ENCODE measurements around the gene ADAMTSL5.
"Not testable (repeated sequence)": the region's sequence is repeated elsewhere in the genome, so short reads cannot be mapped to it uniquely, and the experiment has no call there.

Gene ADAMTSL5

DNA sequence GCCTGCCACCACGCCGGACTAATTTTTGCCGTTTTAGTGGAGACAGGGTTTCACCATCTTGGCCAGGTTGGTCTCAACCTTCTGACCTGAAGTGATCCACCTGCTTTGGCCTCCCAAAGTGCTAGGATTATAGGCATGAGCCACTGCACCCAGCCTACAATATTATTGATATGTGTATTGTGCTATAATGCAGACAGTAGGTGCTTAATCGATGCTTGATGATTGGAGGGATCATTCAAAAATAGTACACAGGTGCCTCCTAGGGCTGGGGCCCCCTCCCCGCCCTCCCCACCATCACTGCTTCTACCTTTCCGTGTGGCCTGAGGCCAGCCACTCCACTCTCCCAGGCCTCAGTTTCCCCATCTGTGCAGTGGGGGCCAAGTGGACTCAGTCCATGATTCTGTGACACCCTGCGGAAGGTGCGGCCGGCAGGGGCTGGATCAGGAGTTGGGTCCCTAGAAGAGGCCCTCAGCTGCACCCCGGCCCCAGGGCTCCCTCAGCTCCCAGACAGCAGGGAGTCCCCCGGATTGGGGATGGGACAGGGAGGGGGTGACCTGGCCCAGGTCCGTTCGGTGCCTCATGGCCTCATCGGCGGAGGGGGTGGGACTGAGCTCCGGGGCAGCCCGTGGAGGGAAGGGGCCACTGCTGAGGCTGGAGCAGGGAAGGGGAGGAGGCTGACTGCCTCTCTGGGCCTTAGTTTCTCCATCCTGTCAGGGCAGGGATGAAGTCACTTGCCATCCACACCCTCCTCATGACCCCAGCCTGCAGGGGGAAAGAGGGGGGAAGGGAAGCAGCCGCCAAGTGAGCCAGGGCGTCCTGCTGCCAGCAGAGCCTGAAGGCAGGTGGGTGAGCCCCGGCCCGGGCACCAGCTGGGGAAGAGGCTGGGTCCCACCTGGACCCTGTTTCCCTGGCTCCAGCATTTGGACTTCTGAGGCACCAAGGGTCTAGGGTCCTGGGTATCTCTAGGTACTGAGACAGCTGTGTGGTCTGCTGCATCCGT is 1.2 kb downstream of the ADAMTSL5 start:
- DNase-seq = no peak

DNA sequence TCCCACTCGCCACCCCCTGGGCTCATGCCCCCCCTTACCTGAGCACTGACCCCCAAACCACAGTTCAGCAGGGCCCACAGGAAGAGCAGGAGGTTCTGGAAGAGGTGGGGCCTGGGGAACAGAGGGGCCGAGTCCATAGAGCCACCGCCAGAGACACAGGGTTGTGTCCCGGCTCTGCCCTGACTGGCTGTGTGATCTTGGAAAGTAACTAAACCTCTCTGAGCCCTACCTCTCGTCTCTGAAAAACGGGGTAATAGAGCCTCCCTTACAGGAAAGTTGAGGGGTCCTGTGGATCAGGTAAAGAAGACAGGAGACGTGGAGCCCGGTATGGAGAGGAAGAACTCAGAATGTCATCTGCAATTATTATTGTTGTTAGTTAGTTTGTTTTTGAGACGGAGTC is 2.0 kb downstream of the ADAMTSL5 start:
- no peak for DNase-seq

DNA sequence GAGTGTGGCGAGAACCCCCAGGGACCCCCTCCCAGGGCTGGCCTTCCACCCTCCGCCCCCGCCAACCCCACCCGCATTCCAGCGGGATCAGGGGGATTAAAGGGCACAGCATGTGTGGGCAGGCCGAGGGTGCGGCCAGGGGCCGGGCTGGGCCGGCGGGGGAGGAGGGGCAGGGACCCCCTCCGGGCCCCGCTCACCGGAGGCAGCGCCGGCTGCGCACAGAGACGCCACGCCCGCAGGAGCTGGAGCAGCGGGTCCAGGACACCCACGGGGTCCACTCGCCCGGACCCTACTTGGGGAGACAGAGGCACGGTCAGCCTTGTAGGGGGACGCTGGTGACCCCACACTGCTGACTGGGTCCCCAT is 2.4 kb downstream of the ADAMTSL5 start:
- no peak for DNase-seq

DNA sequence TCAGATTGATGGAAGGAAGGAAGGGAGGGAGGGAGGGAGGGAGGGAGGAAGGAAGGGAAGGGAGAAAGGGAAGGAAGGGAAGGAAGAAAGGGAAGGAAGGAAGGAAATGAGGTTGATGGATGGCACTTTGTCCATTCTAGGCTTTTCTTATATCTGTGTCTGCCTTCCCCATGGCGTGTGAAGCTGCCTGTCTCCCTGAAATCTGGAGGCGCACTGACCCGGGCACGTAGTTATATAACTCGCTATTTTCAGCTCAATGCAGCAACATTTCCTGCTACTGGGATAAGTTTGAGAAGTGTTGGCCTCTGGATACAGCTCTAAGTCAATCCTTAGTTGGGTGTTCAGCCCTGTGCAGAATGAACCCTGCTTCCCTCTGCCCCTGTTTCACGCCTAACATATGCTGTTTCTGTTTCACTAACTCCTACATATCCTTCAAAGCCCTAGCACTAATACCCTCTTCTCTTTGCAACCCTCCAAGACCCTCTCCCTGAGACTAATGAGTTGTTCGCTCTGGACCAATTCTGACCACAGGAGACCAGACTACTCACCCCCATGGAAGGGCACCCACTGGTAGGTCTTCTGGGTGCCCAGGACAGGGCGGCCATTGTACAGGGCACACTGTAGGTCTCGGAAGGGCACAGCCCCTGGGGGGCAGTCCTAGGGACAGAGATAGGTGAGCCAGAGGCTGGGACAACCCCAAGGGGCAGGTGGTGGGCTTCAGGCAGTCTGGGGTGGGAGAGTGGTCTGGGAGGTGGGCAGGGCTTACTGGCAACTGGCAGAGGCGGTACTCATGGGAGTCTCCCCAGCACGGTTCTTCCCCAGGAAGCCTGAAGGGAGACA is 3.0 kb downstream of the ADAMTSL5 start:
- DNase-seq = no peak

DNA sequence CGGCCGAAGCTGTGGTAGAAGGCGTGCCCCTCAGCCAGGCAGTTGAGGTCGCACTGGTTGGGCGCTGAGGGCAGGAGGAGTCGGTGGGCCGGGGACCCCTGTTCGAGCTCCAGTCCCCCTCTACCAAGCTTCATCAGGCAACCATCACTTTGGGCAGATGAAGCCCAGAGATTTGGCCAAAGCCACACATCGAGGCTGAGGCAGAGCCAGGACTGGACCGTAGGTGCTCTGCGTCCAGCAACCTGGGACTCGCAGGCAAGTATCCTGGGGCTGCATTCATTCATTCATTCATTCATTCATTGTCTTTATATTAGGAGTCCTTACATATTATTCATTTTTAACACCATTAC is 4.3 kb downstream of the ADAMTSL5 start:
- DNase-seq = no peak

DNA sequence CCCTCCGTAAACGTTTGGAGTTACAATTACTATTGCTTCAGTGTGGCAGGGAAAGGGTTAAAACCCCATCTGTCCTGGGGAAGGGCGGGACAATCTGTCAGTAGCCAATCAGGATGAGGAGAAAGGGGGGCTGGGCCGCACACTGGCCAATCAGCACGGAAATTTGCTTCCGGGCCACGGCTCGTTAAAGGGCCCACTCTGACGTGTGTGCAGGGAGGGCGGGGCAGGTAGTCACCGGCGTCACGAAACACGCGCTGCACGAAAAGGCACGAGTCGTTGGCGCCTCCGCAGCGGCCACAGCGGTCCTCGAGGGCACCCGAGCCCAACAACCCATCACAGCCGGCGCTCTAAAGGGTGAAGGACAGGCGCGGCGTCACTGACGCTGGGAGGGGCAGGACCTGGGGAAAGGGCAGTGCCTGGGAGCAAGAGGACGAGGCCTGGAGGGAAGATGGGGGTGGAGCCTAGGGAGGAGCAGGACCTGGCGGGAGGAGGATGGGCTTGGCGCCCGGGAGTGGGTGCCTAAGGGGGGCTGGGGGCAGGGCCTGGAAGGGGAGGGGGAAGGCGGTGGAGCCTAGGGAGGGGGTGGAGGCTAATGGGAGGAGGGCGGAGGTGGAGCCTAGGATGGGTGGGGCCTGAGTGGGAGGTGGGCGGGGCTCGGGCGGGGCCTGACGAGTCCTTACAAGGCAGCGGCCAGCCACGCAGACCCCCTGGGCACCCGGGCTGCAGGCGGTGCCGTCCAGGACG is 4.9 kb downstream of the ADAMTSL5 start:
- DNase-seq = peak; percentile 88

DNA sequence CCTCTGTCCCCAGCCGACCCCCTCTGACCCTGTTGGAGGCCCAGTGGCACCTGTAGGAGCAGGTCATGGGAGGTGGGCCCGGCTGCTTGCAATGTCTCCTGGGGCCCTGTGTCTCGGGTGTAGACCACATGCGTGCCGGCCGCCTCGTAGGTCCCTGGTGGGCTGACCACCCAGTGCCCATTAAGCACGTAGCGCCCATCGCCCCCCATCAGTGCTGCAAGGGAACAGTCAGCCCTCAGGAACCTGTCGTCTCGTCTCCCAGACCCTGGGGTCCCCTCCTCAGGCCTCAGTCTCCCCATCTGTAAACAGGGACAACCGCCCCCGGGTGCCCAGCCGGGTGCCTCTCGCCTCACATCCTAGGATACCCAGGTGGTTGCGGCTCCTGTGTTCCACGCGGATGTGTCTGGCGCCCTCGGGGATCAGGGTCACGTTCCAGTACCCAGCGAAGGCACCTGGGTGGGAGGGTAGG is 5.6 kb downstream of the ADAMTSL5 start:
- no peak for DNase-seq

DNA sequence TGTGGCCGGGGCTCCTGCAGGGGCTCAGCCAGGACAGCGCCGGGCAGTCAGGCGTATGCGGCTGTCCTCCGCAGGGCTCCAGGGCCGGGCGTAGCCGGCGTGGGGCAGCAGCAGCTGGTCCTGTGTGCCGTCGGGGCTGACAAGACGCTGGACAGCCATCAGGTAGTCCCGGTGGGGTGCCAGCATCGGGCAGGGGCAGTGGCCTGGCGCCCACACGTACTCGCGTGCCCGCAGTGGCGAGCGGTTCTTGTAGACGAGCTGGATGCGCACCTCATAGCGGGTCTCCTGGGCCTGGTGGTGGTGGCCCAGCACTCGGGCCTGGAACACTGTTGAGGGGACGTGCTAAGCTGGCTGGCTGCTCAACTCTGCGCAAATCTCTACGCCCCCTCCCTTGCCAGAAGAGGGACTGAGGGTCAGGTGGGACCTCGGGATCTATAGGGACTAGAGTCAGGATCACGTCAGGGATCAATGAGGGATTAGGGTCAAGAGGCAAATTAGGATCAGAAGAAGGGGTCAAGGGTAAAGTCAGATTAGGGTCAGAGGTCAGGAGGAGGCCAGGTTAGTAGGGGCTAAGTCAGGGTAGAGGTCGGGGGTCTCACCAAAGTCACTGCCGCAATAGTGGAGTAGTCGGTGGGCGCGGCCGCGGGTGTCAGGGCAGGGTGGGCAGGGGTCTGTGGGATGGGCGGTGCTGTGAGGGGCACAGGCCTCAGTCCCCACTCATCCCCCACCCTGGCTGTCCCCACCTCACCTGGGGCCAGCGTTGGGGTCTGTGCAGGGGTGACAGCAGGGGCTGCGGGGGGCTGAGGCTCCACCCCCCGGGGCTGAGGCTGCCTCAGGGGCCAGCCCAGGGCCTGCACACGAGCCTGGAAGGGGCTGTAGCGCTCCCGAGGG is 6.6 kb downstream of the ADAMTSL5 start:
- DNase-seq = no peak

DNA sequence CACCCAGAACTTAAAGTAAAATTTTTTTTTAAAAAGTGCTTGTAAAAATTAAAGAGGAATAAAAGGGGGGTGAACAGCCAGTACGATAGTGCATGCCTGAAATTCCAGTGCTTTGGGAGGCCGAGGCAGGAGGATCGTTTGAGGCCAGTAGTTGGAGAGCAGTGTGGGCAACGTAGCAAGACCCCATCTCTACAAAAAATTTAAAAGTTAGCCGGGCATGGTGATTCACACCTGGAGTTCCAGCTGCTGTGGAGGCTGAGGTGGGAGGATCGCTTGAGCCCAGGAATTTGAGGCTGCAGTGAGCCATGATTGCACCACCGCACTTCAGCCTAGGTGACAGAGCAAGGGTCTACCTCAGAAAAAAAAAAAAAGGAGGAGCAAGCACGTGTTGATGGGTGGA is 7.8 kb downstream of the ADAMTSL5 start:
- no peak for DNase-seq

DNA sequence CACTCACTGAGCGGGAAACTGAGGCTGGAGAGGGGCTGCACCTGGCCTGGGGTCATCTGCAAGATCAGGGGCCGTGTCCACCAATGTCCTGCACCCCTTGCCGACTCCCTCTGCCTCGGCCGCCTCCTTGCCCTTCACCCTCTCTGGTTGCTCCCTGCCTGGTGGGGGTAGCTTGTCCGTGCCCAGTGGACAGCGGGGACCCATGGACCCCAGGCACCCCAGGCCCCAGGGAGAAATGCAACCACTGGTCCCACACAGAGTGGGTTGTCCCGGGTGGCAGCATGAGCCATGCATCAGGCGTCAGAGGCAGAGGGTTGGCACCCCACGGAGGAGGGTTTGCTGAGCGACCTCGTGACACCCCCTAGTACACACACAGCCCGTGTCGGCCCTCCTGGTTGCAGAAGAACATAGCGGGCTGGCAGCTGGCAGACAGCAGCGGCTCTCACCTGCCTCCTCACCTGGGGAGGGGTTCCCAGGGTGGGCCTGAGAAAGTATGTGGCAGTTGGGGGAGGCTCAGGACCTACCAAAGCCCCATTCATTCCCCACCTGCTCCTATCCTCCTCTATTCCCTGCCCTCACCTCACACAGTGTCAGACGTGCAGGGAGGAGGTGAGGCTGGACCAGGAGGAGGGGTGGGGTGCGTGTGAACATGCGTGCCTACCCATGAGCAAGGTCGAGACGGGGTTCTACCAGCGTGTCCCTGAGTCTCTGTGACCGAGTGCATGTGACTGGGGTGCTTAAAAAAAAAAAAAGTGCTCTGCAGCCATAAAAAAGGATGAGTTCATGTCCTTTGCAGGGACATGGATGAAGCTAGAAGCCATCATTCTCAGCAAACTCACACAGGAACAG is 8.7 kb downstream of the ADAMTSL5 start:
- no peak for DNase-seq

DNA sequence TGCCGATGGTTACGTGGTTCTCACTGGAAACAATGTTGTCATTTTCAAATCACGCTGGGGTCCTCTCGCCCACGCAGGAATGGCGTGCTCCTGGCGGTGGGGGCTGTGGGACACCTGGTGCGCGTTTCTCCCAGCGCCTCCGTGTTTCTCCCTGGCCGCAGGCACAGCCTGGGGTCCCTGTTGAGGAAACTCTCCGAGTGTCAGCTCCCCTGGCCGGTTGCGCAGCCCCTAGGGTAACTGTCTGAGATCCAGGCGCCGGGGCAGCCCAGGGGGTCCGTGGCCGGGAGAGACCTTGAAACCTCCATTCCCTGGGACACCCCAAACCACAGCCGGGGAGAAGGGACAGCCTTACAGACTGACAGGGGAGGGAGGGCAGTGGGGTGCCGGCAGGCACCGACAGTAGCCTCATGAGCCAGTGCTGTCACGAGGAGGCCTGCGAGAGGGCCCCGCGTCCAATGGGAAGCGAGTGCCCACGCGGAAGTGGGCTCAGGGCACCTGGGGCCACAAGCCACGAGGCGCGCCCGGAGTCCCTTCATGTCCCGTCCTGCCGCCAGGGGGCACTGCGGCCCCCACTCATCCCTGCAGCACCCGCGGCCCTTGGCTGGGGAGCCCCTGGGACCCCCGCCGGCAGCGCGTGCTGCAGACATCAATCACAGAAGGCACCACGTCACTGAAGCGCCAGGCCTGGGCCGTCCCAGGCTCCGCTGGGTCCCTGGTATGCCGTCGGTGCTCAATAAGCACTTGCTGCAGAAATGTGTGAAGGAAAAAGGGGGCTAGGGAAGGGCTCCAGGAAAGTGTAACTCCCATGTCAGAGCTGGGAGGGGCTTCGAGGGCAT is 9.5 kb downstream of the ADAMTSL5 start:
- peak; percentile 54 for DNase-seq

DNA sequence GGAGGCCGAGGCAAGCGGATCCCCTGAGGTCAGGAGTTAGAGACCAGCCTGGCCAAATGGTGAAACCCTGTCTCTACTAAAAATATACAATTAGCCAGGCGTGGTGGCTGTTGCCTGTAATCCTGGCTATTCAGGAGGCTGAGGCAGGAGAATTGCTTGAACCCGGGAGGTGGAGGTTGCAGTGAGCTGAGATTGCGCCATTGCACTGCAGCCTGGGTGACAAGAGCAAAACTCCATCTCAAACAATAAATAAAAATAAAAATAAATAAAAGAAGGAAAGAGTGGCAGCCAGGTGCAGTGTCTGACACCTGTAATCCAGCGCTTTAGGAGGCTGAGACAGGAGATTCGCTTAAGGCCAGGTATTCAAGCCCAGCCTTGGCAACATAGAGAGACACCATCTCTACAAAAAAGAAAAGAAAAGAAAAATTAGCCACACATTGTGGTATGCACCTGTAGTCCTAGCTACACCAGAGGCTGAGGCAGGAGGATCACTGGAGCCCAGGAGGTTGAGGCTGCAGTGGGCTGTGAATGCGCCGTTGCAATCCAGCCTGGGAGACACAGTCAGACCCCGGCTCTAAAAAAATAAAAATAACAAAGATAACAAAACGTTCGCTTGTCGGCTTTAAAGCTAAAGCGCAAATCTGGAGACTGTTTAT is 10.3 kb downstream of the ADAMTSL5 start:
- no peak for DNase-seq

DNA sequence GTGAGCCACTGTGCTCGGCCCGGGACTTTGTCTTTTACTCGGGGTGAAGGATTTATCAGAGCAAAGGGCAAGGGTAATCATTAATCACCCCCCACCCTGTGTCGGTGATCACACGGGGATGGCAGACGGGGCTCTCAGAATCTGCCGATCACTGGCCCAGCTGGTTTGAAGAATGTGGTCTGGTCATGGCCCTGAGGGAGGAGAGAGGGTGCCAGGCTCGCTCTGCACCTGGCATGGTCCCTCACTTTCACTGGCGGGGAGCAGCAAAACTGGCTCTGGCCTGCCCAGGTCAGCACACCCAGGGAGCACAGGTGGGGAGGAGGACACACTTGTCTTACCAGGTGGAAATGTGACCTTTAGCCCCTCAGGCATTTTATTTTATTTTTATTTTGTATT is 11.6 kb downstream of the ADAMTSL5 start:
- no peak for DNase-seq

DNA sequence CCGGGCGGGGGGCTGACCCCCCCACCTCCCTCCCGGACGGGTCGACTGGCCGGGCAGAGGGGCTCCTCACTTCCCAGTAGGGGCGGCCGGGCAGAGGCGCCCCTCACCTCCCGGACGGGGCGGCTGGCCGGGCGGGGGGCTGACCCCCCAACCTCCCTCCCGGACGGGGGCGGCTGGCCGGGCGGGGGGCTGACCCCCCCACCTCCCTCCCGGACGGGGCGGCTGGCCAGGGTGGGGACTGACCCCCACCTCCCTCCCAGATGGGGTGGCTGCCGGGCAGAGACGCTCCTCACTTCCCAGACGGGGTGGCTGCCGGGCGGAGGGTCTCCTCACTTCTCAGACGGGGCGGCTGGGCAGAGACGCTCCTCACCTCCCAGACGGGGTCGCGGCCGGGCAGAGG is 13.6 kb downstream of the ADAMTSL5 start:
- not testable (repeated sequence) for DNase-seq

DNA sequence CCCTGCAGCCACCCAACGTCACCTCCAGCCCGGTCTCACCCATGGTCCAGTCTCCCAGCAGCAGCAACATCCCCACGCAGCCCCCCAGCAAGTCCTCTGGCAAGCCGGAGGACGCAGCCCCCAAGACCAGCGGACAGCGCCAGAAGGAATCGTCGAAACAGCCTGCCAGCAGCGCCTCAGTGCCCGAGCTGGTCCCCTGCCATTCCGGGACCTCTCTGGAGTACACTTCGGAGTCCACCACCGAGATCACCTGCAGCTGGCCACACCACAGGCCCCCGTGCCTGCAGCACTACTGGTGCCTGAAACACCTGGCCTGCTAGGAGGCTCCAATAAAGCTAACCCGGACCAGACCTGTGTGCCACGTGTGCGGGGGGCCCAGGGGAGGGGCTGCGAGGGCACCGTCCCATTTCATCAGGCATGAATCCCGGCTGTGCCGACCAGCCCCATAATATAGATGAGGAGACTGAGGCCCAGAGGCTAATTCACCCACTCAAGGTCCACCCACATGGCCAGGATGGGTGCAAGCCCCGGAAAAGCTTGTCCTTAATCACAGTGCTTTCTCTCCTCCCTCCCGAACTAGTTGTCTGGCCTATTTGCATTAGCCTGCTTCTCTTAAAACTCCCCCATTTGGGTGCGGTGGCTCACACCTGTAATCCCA is 15.1 kb downstream of the ADAMTSL5 start:
- no peak for DNase-seq

DNA sequence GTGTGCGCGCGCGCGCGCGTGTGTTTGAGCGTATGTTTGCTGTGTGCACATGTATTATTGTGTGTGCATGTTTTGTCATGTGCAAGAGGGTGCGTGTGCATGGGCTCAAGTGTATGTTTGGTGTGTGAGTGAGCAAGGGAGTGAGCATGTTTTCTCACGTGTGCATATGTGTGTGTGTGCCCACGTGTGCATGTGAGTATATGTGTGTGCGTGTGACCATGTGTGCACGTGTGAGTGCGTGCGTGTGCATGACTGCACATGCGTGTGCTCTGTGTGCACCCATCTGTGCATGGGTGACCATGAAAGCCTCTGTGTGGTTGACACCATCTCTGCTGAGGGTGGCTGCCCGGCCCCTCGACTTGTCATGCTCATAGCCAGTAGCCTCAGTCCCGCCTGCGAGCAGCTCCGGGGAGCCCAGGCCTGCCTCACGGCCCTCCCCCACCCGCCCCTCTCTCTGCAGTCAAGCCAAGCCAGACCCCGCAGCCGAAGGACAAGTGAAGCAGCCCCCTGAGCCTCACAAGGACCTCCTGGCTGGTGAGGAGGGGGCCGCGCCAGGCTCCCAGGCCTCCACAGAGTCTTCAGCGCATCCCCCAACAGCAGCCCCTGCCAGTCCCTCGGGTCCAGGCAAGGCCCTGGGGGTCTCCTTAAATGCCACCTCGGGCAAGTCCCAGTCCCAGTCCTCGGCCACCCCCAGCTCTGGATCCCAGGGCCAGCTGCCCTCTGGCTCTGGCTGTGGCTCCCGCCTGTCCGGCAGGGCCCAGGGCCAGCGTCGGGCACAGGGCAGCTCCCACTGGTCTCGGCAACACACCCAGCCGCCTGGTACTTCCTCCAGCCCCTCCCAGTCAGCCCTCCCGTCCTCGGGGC is 15.9 kb downstream of the ADAMTSL5 start:
- no peak for DNase-seq

DNA sequence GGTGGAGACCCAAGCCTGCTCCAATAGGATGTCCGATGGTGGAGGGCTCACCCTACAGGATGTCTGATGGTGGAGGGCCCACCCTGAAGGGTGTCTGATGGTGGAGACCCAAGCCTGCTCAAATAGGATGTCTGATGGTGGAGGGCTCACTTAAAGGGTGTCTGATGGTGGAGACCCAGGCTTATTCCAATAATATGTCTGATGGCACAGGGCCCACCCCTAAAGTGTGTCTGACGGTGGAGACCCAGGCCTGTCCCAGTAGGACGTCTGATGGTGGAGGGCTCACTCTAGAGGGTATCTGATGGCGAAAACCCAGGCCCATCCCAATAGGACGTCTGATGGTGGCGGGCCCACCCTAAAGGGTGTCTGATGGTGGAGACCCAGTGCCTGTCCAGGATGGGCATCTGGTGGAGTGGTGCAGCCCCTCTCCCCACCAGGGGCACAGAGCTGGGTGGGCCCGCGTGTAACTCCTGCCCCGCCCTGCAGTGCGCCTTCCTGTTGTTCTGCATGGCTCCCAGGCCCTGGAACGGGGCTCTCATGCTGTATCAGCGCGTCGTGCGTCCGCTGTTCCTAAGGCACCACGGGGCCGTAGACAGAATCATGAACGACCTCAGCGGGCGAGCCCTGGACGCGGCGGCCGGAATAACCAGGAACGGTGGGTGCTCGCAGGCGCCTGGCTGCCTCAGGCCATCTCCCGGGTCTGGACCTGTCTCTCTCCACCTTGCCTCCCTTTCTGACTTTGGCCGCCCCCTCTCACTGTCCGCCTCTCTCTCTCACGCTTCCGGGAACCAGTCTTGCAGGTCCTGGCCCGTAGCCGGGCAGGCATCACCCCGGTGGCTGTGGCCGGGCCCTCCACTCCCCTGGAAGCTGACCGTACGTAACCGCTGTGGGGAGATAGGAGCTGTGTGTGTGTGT is 16.8 kb downstream of the ADAMTSL5 start:
- DNase-seq = no peak

Data from activated T-cell treated with anti-CD3 and anti-CD28 coated beads for 4 hours (primary cell).